ENCODE data around the gene ERH.
"Not testable (repeated sequence)": the region's sequence is repeated elsewhere in the genome, so short reads cannot be mapped to it uniquely, and the experiment has no call there.

Gene ERH

DNA sequence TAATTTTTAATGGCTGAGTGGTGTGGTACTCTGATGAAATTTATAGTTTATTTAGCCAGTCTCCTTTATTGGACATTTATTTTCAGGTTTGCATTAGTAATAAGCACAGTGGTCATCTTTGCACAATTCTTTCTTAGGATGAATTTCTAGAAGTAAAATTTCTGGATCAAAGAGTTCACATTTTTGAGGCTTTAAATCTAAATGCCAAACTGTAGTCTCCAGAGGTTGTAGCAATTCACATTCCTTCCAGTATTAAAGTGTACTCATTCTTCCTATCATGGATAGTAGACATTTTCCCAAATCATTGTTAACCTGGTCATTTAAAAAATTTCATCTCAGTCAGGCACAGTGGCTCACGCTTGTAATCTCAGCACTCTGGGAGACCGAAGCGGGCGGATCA is 25.2 kb upstream of the ERH start:
- TF ChIP-seq, protein P1, sequence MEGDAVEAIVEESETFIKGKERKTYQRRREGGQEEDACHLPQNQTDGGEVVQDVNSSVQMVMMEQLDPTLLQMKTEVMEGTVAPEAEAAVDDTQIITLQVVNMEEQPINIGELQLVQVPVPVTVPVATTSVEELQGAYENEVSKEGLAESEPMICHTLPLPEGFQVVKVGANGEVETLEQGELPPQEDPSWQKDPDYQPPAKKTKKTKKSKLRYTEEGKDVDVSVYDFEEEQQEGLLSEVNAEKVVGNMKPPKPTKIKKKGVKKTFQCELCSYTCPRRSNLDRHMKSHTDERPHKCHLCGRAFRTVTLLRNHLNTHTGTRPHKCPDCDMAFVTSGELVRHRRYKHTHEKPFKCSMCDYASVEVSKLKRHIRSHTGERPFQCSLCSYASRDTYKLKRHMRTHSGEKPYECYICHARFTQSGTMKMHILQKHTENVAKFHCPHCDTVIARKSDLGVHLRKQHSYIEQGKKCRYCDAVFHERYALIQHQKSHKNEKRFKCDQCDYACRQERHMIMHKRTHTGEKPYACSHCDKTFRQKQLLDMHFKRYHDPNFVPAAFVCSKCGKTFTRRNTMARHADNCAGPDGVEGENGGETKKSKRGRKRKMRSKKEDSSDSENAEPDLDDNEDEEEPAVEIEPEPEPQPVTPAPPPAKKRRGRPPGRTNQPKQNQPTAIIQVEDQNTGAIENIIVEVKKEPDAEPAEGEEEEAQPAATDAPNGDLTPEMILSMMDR (IDR thresholded peaks at IDR 0.05; ENCODE audit: low read depth, low read length, missing control alignments), result no peak
- in situ Hi-C loops (cut with HindIII; ENCODE audit: low sequenced_read_pairs), result no loop called here
- no peak overlapping the region for H3K4me3 ChIP-seq (ENCODE audit: low read depth, low read length)
- DNase-seq (ENCODE audit: low read depth), result no peak

DNA sequence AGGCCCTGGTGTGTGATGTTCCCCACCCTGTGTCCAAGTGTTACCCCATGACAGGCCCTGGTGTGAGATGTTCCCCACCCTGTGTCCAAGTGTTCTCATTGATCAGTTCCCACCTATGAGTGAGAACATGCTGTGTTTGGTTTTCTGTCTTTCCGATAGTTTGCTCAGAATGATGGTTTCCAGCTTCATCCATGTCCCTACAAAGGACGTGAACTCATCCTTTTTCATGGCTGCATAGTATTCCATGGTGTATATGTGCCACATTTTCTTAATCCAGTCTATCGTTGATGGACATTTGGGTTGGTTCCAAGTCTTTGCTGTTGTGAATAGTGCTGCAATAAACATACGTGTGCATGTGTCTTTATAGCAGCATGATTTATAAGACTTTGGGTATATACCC is 18.0 kb upstream of the ERH start:
- DNase-seq (ENCODE audit: low read depth); in situ Hi-C loops (cut with HindIII; ENCODE audit: low sequenced_read_pairs); H3K4me3 ChIP-seq (ENCODE audit: low read depth, low read length): not testable (repeated sequence)

DNA sequence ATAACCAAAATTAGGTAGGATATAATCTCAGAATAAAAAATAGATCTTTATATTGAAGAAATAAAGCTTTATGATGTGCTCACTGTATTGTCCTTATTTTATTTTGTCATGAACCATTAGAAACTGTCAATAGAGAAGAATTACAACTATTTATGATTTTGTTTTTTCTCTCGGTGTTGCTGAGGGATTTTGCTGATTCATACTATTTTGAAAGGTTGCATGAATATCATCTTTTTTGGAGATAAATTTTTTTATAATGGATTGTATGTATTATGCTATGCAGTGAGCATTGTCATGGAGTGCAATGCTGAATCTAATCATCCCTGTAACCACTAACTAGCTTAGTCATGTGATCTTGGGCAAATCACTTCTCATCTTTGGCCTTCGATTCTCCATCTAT is 15.4 kb upstream of the ERH start:
- DNase-seq (ENCODE audit: low read depth), result no peak
- H3K4me3 ChIP-seq (ENCODE audit: low read depth, low read length), result no peak overlapping the region
- in situ Hi-C loops (cut with HindIII; ENCODE audit: low sequenced_read_pairs), result no loop called here
- TF ChIP-seq, protein P1 (IDR thresholded peaks at IDR 0.05; ENCODE audit: low read depth, low read length, missing control alignments), result no peak

DNA sequence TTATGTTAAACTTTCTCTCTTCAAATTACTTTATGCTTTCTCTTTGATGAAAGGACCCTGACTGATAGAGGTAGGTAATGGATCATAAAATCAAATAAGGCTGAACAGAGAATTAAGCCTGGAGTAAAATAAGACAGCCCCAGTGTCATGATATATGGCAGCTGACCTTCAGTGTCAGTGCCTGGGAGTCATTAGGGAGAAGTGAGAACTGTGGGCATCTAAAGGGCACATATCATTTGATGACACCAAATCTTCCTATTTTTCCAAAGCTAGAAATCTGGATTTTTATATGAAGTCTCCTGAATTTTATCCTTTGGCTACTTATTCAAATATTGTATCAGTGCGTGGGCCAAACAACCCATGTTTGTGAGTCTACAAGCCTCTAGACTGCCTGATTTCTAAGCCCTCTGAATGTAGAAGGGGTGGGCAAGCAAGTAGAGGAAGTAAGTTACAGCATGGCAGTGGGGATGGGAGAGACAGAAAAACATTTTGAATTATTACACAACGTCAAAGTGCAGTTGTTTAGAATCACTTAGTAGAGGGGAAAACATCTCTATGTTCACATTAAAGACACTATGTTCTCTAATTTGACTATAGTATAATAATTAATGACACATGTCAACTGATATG is 10.3 kb upstream of the ERH start:
- in situ Hi-C loops (cut with HindIII; ENCODE audit: low sequenced_read_pairs), result no loop called here
- no peak for DNase-seq (ENCODE audit: low read depth)
- TF ChIP-seq, protein P1 (IDR thresholded peaks at IDR 0.05; ENCODE audit: low read depth, low read length, missing control alignments), result no peak
- no peak overlapping the region for H3K4me3 ChIP-seq (ENCODE audit: low read depth, low read length)

DNA sequence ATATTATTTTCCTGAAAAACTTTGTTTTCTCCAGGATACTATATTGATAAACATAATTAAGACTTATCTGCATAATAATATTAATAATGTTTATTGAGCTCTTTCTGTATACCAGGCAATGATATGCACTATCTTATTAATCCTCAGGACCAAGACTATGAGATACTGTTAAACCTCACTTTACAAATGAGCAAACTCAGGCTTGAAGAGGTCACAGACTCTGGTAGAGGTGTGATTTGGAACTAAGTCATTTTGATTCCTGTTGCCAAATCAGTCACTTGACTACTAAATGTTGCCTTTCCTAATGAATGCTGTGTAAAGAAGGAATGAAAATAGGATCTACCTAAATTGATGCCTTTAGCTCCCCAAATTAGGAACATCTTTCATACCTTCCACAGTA is 7.7 kb upstream of the ERH start:
- in situ Hi-C loops (cut with HindIII; ENCODE audit: low sequenced_read_pairs), result no loop called here
- no peak overlapping the region for H3K4me3 ChIP-seq (ENCODE audit: low read depth, low read length)
- TF ChIP-seq, protein P1 (IDR thresholded peaks at IDR 0.05; ENCODE audit: low read depth, low read length, missing control alignments), result no peak
- no peak for DNase-seq (ENCODE audit: low read depth)

DNA sequence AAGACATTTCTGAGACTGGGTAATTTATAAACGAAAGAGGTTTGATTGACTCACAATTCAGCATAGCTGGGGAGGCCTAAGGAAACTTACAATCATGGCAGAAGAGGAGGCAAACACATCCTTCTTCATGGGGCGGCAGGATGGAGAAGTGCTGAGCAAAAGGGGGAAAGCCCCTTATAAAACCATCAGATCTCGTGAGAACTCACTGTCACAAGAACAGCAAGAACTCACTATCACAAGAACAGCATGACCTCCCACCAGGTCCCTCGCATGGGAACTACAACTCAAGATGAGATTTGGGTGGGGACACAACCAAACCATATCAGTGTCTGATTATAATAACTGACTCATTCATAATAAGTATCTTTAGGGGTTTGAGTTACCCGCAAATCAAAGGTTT is 6.8 kb upstream of the ERH start:
- TF ChIP-seq, protein P1 (IDR thresholded peaks at IDR 0.05; ENCODE audit: low read depth, low read length, missing control alignments), result no peak
- DNase-seq (ENCODE audit: low read depth), result no peak
- H3K4me3 ChIP-seq (ENCODE audit: low read depth, low read length), result no peak overlapping the region
- in situ Hi-C loops (cut with HindIII; ENCODE audit: low sequenced_read_pairs), result no loop called here

DNA sequence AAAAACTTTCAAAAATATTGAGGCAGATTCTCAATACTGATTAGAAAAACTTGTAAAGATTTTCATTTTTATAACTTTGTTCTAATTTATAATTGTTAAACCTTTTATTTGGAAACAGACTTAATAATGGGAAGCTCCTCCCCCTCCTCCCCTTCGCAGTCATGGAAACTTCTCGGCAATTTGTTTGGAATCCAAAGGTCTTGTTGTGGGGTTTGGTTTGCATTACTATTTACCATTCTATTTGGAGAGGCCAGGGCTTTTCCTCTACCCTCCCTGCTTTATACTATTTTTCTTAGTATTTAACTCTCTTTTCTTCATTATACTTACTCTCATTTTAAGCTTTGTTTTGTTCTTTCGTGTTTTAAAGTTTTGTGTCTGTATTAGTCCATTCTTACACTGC is 6.4 kb upstream of the ERH start:
- no peak for DNase-seq (ENCODE audit: low read depth)
- in situ Hi-C loops (cut with HindIII; ENCODE audit: low sequenced_read_pairs), result no loop called here
- TF ChIP-seq, protein P1 (IDR thresholded peaks at IDR 0.05; ENCODE audit: low read depth, low read length, missing control alignments), result no peak
- no peak overlapping the region for H3K4me3 ChIP-seq (ENCODE audit: low read depth, low read length)
